HCT116 (cell line): ENCODE data around the gene MAML2. TPM values are rescaled to one million over a fixed set of nuclear protein-coding genes. Genes with fewer than 3 reads are reported as not detected.

Experiments
- ATAC-seq: fragments of 200-7000 bp; cut with Tn5 transposase; 2 replicates; pipeline ENCODE4 v1.9.1; 2020; ENCODE audit warnings: mild to moderate bottlenecking, moderate library complexity
- BruUV-seq: library from RNA; stranded (reverse); fragments of 400-500 nt; replicated peaks from 2 replicates; lab custom pipeline; 2021; lab: Mats Ljungman, UMichigan
- CTCF ChIA-PET: fragments of 300-600 bp; sonication (Branson Sonifier 250); formaldehyde crosslinking; loops from one replicate; lab custom pipeline; 2021; ENCODE audit warnings: antibody characterized with exemption; lab: Charles Lee
- POLR2A ChIA-PET: fragments of 300-600, 350-600 bp; sonication (Branson Sonifier 250); formaldehyde crosslinking; loops from one replicate; lab custom pipeline; 2021; ENCODE audit warnings: antibody characterized with exemption; lab: Charles Lee
- RAD21 ChIA-PET, 2 experiments: fragments of 300-600 bp; sonication (Branson Sonifier 250); formaldehyde crosslinking; loops; one replicate each; lab custom pipeline; 2023; ENCODE audit warnings: low total read pairs in 2 of 2; ENCODE audit not compliant: uncharacterized antibody in 2 of 2, unreplicated experiment in 2 of 2, low non-redundant PET in 1 of 2; lab: Charles Lee
- DNase-seq: peaks from one replicate; pipeline ENCODE4 v3.0.0-alpha.2; 2010; ENCODE audit warnings: low read depth, low spot score
- H2AFZ ChIP-seq: fragments of 200-600 bp; shearing (Covaris generic), sonication (generic); 2 replicates; pipeline ENCODE4 v1.6.1; 2017; ENCODE audit warnings: low read depth, mixed run types, mixed read lengths, antibody characterized with exemption, low read length; ENCODE audit not compliant: poor library complexity, severe bottlenecking
- H3K27ac ChIP-seq: 2 replicates; pipeline ENCODE4 v1.5.1; 2012; ENCODE audit warnings: low read depth, low read length
- H3K27me3 ChIP-seq: fragments of 200-600 bp; sonication (generic); 2 replicates; pipeline ENCODE4 v1.6.1; 2016; ENCODE audit warnings: mixed run types, low read length, mixed read lengths; ENCODE audit not compliant: insufficient read depth
- H3K36me3 ChIP-seq, 2 experiments: fragments of 200-500 bp in 1 of 2; fragments of 200-600 bp in 1 of 2; sonication (Bioruptor generic) in 1 of 2; sonication (generic) in 1 of 2; 2 replicates each; pipeline versions ENCODE4 v1.5.1 to v1.6.1; 2014 to 2016; ENCODE audit warnings: low read length in 2 of 2, inconsistent platforms in 1 of 2, mixed read lengths in 1 of 2, mixed run types in 1 of 2; ENCODE audit not compliant: insufficient read depth in 2 of 2, control insufficient read depth in 1 of 2
- H3K4me1 ChIP-seq, 2 experiments: fragments of 200-600 bp in 1 of 2; sonication (generic) in 1 of 2; 2 replicates each; pipeline versions ENCODE4 v1.5.1 to v1.6.1; 2012 to 2017; ENCODE audit warnings: low read length in 2 of 2, inconsistent platforms in 1 of 2, mild to moderate bottlenecking in 1 of 2, mixed read lengths in 1 of 2, mixed run types in 1 of 2, moderate library complexity in 1 of 2; ENCODE audit not compliant: insufficient read depth in 2 of 2, control insufficient read depth in 1 of 2
- H3K4me2 ChIP-seq: fragments of 200-600 bp; sonication (generic); 2 replicates; pipeline ENCODE4 v1.6.1; 2017; ENCODE audit warnings: mixed run types, low read length, mixed read lengths
- H3K4me3 ChIP-seq, 2 experiments: fragments of 200-600 bp in 1 of 2; sonication (generic) in 1 of 2; replicated peaks in 1 of 2; 2 replicates each; pipeline ENCODE4 v1.5.1; 2011 to 2016; ENCODE audit warnings: low read length in 2 of 2, control low read depth in 1 of 2, low read depth in 1 of 2, mild to moderate bottlenecking in 1 of 2, mixed read lengths in 1 of 2, mixed run types in 1 of 2
- H3K79me2 ChIP-seq: fragments of 200-600 bp; sonication (generic); 2 replicates; pipeline ENCODE4 v1.6.1; 2017; ENCODE audit warnings: mild to moderate bottlenecking, mixed run types, low read length, moderate library complexity, mixed read lengths; ENCODE audit not compliant: insufficient read depth
- H3K9ac ChIP-seq: fragments of 200-600 bp; sonication (generic); 2 replicates; pipeline ENCODE4 v1.6.1; 2016; ENCODE audit warnings: low read length, mixed read lengths
- H3K9me2 ChIP-seq: fragments of 200-600 bp; sonication (generic), shearing (Covaris generic); 2 replicates; pipeline ENCODE4 v1.6.1; 2017; ENCODE audit warnings: mixed run types, mild to moderate bottlenecking, moderate library complexity; ENCODE audit not compliant: insufficient read depth
- H3K9me3 ChIP-seq, 2 experiments: fragments of 200-500 bp in 1 of 2; fragments of 200-600 bp in 1 of 2; sonication (Bioruptor generic) in 1 of 2; sonication (generic) in 1 of 2; 2 replicates each; pipeline ENCODE4 v1.6.1; 2014 to 2017; ENCODE audit warnings: low read length in 2 of 2, mixed read lengths in 2 of 2, inconsistent platforms in 1 of 2, low read depth in 1 of 2, mild to moderate bottlenecking in 1 of 2, mixed run types in 1 of 2, moderate library complexity in 1 of 2; ENCODE audit not compliant: control insufficient read depth in 1 of 2, insufficient read depth in 1 of 2
- H4K20me1 ChIP-seq: fragments of 200-600 bp; sonication (generic), shearing (Covaris generic); 2 replicates; pipeline ENCODE4 v1.6.1; 2017; ENCODE audit warnings: mixed run types, mild to moderate bottlenecking, moderate library complexity; ENCODE audit not compliant: insufficient read depth
- CEBPB ChIP-seq: IDR thresholded peaks from 2 replicates; pipeline ENCODE4 v1.6.1; 2012; ENCODE audit warnings: low read depth
- EGR1 ChIP-seq: IDR thresholded peaks from 2 replicates; pipeline ENCODE4 v1.6.1; 2012; ENCODE audit warnings: low read depth
- ELF1 ChIP-seq: IDR thresholded peaks from 2 replicates; pipeline ENCODE4 v1.6.1; 2012; ENCODE audit warnings: low read depth, borderline replicate concordance
- EZH2 ChIP-seq: fragments of 200-600 bp; sonication (generic); IDR thresholded peaks from 2 replicates; pipeline ENCODE4 v1.6.1; 2017; ENCODE audit warnings: antibody characterized with exemption, mixed run types
- JUND ChIP-seq: IDR thresholded peaks from 2 replicates; pipeline ENCODE4 v1.6.1; 2012
- POLR2A ChIP-seq: IDR thresholded peaks from 2 replicates; pipeline ENCODE4 v1.7.0; 2011; ENCODE audit warnings: borderline replicate concordance; ENCODE audit not compliant: insufficient read depth, insufficient read length; ENCODE audit errors: extremely low read depth
- POLR2AphosphoS5 ChIP-seq: IDR thresholded peaks from 2 replicates; pipeline ENCODE4 v1.6.1; 2011; ENCODE audit warnings: mild to moderate bottlenecking, low read depth, low read length, moderate library complexity
- SIN3A ChIP-seq: IDR thresholded peaks from 2 replicates; pipeline ENCODE4 v1.6.1; 2012; ENCODE audit warnings: low read depth
- SP1 ChIP-seq: IDR thresholded peaks from 2 replicates; pipeline ENCODE4 v1.6.1; 2012; ENCODE audit warnings: low read depth
- TCF7L2 ChIP-seq: IDR thresholded peaks from 2 replicates; pipeline ENCODE4 v1.7.0; 2011; ENCODE audit warnings: borderline replicate concordance, inconsistent platforms; ENCODE audit not compliant: insufficient read depth, insufficient read length; ENCODE audit errors: extremely low read depth
- YY1 ChIP-seq: IDR thresholded peaks from 2 replicates; pipeline ENCODE4 v1.6.1; 2011; ENCODE audit warnings: low read length, low read depth, moderate library complexity, mild to moderate bottlenecking; ENCODE audit not compliant: insufficient replicate concordance; ENCODE audit errors: extremely low read depth
- ZFX ChIP-seq: fragments of 450-650 bp; IDR thresholded peaks from 2 replicates; pipeline ENCODE4 v1.6.1; 2017
- intact Hi-C: fragments of 100-400 bp; cut with micrococcal nuclease; formaldehyde crosslinking; loops from 2 replicates; pipeline ENCODE4 v1.10.0; 2022
- total RNA-seq: library from RNA; stranded (reverse); gene quantifications from one replicate; pipeline ENCODE4 v1.2.1, GENCODE V29; 2021; ENCODE audit not compliant: unreplicated experiment
- TF ChIP-seq, protein P1 (sequence below): IDR thresholded peaks from 2 replicates; pipeline ENCODE4 v1.6.1; 2011; ENCODE audit warnings: mild to moderate bottlenecking, low read length, moderate library complexity; ENCODE audit not compliant: insufficient replicate concordance; ENCODE audit errors: extremely low read depth

Gene MAML2
- total RNA-seq, 1 experiment from 2014 or later = 2.6 TPM

DNA sequence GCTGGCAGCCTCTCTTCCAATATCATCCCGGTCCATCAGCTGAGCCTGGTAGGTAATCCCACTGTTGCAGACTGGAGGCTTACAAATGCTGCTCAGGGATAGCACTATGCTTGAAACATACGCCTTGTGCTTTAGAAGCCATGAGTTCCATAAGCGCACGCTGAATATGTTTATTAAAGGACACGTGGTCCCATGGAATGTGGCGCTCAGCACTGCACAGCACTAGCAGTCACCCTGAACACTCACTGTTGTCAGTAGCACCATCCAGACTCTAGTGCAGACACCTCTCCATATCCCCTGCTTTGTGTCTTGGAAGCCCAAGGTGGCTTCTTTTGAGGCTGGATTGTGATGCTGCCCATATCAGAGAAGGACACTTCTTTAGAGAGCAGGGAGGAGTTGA lies 120.9 kb downstream of the MAML2 start:
- no peak for DNase-seq
- TF ChIP-seq ELF1 (no peak), CEBPB (no peak), JUND (no peak), SP1 (no peak), YY1 (no peak), EZH2 (no peak), POLR2A (no peak), EGR1 (no peak), SIN3A (no peak), POLR2AphosphoS5 (no peak), TCF7L2 (no peak), ZFX (no peak)
- TF ChIP-seq, protein P1, sequence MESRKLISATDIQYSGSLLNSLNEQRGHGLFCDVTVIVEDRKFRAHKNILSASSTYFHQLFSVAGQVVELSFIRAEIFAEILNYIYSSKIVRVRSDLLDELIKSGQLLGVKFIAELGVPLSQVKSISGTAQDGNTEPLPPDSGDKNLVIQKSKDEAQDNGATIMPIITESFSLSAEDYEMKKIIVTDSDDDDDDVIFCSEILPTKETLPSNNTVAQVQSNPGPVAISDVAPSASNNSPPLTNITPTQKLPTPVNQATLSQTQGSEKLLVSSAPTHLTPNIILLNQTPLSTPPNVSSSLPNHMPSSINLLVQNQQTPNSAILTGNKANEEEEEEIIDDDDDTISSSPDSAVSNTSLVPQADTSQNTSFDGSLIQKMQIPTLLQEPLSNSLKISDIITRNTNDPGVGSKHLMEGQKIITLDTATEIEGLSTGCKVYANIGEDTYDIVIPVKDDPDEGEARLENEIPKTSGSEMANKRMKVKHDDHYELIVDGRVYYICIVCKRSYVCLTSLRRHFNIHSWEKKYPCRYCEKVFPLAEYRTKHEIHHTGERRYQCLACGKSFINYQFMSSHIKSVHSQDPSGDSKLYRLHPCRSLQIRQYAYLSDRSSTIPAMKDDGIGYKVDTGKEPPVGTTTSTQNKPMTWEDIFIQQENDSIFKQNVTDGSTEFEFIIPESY = no peak
- no peaks in the 10 kb centered on the region for H3K27me3 ChIP-seq
- ChIA-PET CTCF (no interaction called here), POLR2A (no interaction called here), RAD21 (no interaction called here)
- ATAC-seq = no peak
- peaks cover 0 to 2% of the 10 kb centered on the region in 2 experiments; a peak in 1 of 4 replicates for H3K4me1 ChIP-seq
- H3K9me3 ChIP-seq = no peaks in the 10 kb centered on the region
- BruUV-seq = no TSS peak
- intact Hi-C loops = no loop called here
- no peak overlapping the region for H3K27ac ChIP-seq
- H3K9ac ChIP-seq = no peak overlapping the region
- no peaks in the 10 kb centered on the region for H4K20me1 ChIP-seq
- H3K4me2 ChIP-seq = no peak overlapping the region
- H3K36me3 ChIP-seq = no peaks in the 10 kb centered on the region
- H3K79me2 ChIP-seq = no peaks in the 10 kb centered on the region
- no peaks in the 10 kb centered on the region for H3K9me2 ChIP-seq
- no peak overlapping the region for H2AFZ ChIP-seq
- H3K4me3 ChIP-seq = no peak overlapping the region
